ENCODE measurements around the gene VN1R2. TPM values are rescaled to one million over a fixed set of nuclear protein-coding genes. Genes with fewer than 3 reads are reported as not detected.
"Not testable (repeated sequence)": the region's sequence is repeated elsewhere in the genome, so short reads cannot be mapped to it uniquely, and the experiment has no call there.

The VN1R2 gene
- total and polyA plus RNA-seq, 2 donors (not counting 1 experiment from before 2014, with no cell fraction given): not detected

DNA sequence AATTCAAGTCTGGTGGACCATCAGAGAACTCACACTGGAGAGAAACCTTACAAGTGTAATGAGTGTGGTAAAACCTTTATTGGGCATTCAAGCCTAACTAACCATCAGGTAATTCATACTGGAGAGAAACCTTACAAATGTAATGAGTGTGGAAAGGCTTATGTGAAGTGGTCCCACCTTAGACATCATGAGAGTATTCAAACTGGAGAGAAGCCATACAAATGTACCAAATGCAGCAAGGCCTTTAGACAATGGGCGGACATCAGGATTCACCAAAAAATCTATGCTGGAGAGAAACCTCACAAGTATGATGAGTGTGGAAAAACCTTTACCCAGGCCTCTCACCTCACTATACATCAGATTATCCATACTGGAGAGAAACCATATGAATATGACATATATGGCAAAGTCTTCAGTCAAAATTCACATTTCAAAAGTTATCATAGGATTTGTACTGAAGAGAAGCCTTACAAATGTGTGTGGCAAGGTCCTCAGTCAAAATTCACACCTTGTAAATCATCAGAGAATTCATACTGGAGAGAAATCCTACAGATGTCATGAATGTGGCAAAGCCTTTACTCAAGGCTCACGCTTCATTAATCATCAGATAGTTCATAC is 45.3 kb upstream of the VN1R2 start:
- Histone ChIP-seq H2AFZ (ENCODE audit: insufficient read depth, low read depth, low read length, poor library complexity, severe bottlenecking) (no peak overlapping the region), H4K20me1 (ENCODE audit: control insufficient read depth, insufficient read depth, low read length, poor library complexity, severe bottlenecking) (no peaks in the 10 kb centered on the region), H3K27me3 (replicated peaks in 1 of 4; ENCODE audit: control extremely low read depth in 1 of 4, control insufficient read depth in 3 of 4, insufficient read depth in 4 of 4, low read length in 3 of 4) (no peaks in the 10 kb centered on the region), H3K36me3 (replicated peaks in 1 of 2; ENCODE audit: control extremely low read depth in 1 of 2, control insufficient read depth in 1 of 2, extremely low read depth in 1 of 2, insufficient read depth in 2 of 2, low read length in 1 of 2) (peaks cover 7 to 19% of the 10 kb centered on the region in 2 experiments), H3K27ac (ENCODE audit: low read length in 2 of 2) (no peak overlapping the region), H3K9ac (ENCODE audit: low read length) (no peak overlapping the region), H3K4me1 (ENCODE audit: control insufficient read depth in 2 of 2, insufficient read depth in 2 of 2, low read length in 2 of 2) (no peaks in the 10 kb centered on the region), H3K4me3 (ENCODE audit: control extremely low read depth in 1 of 5, extremely low read depth in 1 of 5, insufficient read depth in 1 of 5, low read depth in 2 of 5, low read length in 4 of 5) (peak overlapping the region in 1 of 5 experiments; percentile 32), H3K4me2 (replicated peaks; ENCODE audit: low read depth, low read length, poor library complexity, severe bottlenecking) (no peak overlapping the region), H3K79me2 (ENCODE audit: control insufficient read depth, insufficient read depth, low read length) (no peaks in the 10 kb centered on the region), H3K9me3 (ENCODE audit: control extremely low read depth in 1 of 3, control insufficient read depth in 2 of 3, insufficient read depth in 1 of 3, low read length in 2 of 3) (peaks cover 27 to 91% (median 60%) of the 10 kb centered on the region in 3 donors)
- intact Hi-C loops (cut with micrococcal nuclease): no loop called here
- Mint-ChIP-seq H3K27ac (no peak overlapping the region), H3K4me1 (no peaks in the 10 kb centered on the region), H3K4me3 (no peak overlapping the region), H3K27me3 (no peaks in the 10 kb centered on the region), H3K9me3 (ENCODE audit: insufficient read depth) (peaks cover 38% of the 10 kb centered on the region)
- TF ChIP-seq EZH2 (IDR thresholded peaks at IDR 0.05; ENCODE audit: borderline replicate concordance, insufficient read depth, low read depth, low read length, poor library complexity, severe bottlenecking): no peak
- no CpG with 5 or more reads among the region's 2 CpGs for WGBS (ENCODE audit: insufficient coverage)
- ChIA-PET POLR2A (no interaction called here), CTCF (no interaction called here)
- ATAC-seq (ENCODE audit: low read depth) (no peak), DNase-seq (no peak)

- H3K4me1 Mint-ChIP-seq; H3K4me3 ChIP-seq (ENCODE audit: control extremely low read depth in 1 of 5, extremely low read depth in 1 of 5, insufficient read depth in 1 of 5, low read depth in 2 of 5, low read length in 4 of 5); H3K4me3 Mint-ChIP-seq; H3K27ac Mint-ChIP-seq; DNase-seq; ATAC-seq (ENCODE audit: low read depth); H3K27ac ChIP-seq (ENCODE audit: low read length in 2 of 2); intact Hi-C loops (cut with micrococcal nuclease); H2AFZ ChIP-seq (ENCODE audit: insufficient read depth, low read depth, low read length, poor library complexity, severe bottlenecking); H3K4me1 ChIP-seq (ENCODE audit: control insufficient read depth in 2 of 2, insufficient read depth in 2 of 2, low read length in 2 of 2); POLR2A ChIA-PET; H4K20me1 ChIP-seq (ENCODE audit: control insufficient read depth, insufficient read depth, low read length, poor library complexity, severe bottlenecking); H3K79me2 ChIP-seq (ENCODE audit: control insufficient read depth, insufficient read depth, low read length); H3K4me2 ChIP-seq (replicated peaks; ENCODE audit: low read depth, low read length, poor library complexity, severe bottlenecking); H3K36me3 ChIP-seq (replicated peaks in 1 of 2; ENCODE audit: control extremely low read depth in 1 of 2, control insufficient read depth in 1 of 2, extremely low read depth in 1 of 2, insufficient read depth in 2 of 2, low read length in 1 of 2); CTCF ChIA-PET; H3K27me3 ChIP-seq (replicated peaks in 1 of 4; ENCODE audit: control extremely low read depth in 1 of 4, control insufficient read depth in 3 of 4, insufficient read depth in 4 of 4, low read length in 3 of 4); H3K27me3 Mint-ChIP-seq; H3K9ac ChIP-seq (ENCODE audit: low read length): not testable (repeated sequence)
- peaks cover 30% of the 10 kb centered on the region for H3K9me3 Mint-ChIP-seq (ENCODE audit: insufficient read depth)
- peaks cover 5 to 62% (median 56%) of the 10 kb centered on the region in 3 donors for H3K9me3 ChIP-seq (ENCODE audit: control extremely low read depth in 1 of 3, control insufficient read depth in 2 of 3, insufficient read depth in 1 of 3, low read length in 2 of 3)
- WGBS (ENCODE audit: insufficient coverage): no CpG with 5 or more reads among the region's 28 CpGs
Measured at GRCh38 chr19:53222716-53223115, 35.4 kb upstream of the VN1R2 start.

Measured in B cell (primary cell).